Left cardiac atrium (tissue), 4 donors: ENCODE data around the gene RNF182. TPM values are rescaled to one million over a fixed set of nuclear protein-coding genes. Genes with fewer than 3 reads are reported as not detected.
A peak's percentile ranks its signal among the peaks of the same experiment; 100 is the strongest.

Experiments
- ATAC-seq, 2 donors: fragments of 200-7000 bp; cut with Tn5 transposase; one replicate each; pipeline ENCODE4 v1.9.1; 2020; ENCODE audit warnings: mild to moderate bottlenecking in 2 of 2, moderate library complexity in 2 of 2
- DNase-seq: peaks from one replicate; pipeline ENCODE4 v3.0.0-alpha.2; 2020
- intact Hi-C, 2 donors: fragments of 100-400 bp; cut with DNase I; formaldehyde crosslinking; loops; one replicate each; pipeline versions ENCODE4 v1.14.1 to v1.15.1; 2022 to 2023
- total RNA-seq, 2 donors: library from RNA; stranded (reverse); fragmentation: NEBNext Ultra II Directional; extraction: Animal tissue kit (Norgen Biotek cat#: 25700); gene quantifications; one replicate each; pipeline ENCODE4 v1.2.1, GENCODE V29; 2021
- donor health status: DM: no; HTN: yes; CAD: no.
- donor health status: DM: no; HTN: yes; CAD: no; lungs with severe emphysema.
- donor health status: DM: yes; HTN: yes; CAD: no.
- donor health status: Dilated cardiomyopathy.

Gene RNF182
- total RNA-seq, 2 donors from 2014 or later, result 0.21 to 0.81 TPM

DNA sequence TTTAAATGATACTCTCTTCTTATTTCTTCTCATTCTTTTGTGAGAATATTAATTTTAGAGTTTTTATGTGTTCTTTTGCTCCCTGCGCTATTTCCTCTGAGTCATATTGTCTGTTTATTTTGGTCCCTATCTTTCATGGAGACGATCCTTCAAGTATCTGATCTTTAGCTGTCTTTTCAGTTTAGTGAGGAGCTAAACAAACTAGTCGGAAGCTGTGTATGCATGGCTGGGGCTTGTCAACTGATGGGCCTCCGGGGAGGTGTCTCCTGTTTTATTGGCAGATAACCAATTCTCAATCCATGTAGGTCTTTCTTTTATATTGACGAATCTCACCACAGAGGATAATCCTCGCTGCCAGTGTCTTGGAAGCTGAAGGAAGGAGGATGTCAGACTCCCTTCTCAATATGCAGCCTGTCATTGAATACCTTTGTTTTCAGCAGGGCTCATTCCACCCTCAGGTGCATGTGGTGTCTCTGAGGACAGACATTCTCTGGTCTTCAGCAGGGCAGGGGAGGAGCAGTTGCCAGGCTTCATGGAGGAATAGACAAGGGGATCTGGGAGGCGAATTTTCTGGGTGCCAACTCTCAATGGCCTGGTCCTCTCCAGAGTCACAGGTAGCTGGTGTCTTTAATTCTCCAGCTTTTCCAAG lies 64.9 kb downstream of the RNF182 start:
- no peak for ATAC-seq
- DNase-seq, result no peak
- intact Hi-C loops, result no loop called here

DNA sequence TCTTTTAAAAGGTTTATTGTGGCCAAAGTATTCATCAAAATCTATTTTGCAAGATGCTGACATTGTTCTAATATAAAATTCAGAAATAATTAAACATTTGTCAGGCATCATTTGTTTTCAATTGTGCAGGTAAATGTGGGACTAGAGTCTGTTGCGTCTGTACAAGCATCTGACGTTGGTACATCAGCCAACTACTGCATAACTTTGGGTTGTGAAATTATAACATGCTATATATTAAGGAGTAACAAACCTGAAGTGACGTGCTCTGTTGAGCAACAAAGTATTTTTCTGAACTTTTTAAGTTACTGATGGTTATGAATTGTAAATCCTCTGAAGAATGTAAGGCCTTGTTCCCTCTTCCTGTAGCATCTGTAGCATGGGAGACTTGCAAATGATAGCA lies 66.0 kb downstream of the RNF182 start:
- no peak for ATAC-seq
- intact Hi-C loops, result no loop called here

DNA sequence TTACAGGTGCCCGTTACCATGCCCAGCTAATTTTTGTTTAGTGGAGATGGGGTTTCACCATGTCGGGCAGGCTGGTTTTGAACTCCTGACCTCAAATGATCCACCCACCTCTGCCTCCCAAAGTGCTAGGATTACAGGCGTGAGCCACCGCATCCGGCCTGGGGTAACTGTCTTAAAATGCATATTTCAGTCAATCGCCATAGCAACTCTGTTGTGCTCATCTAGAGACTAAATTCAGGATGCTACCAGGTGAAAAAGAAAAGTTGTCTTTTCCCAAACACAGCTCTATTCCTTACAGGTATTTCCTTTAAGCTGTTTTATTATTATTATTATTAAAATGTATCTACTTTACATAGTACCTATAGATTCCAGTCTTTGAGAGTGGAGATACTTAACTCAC lies 66.6 kb downstream of the RNF182 start:
- no peak for ATAC-seq
- no peak for DNase-seq
- intact Hi-C loops, result no loop called here

More for the DNA sequence above, 66.0 kb downstream of the RNF182 start:
- no peak for DNase-seq

GRCh38 chr6:13992417-13993055 lies 67.8 kb downstream of the RNF182 start:
- intact Hi-C loops, result no loop called here
- DNase-seq (no peak), ATAC-seq (no peak)

GRCh38 chr6:13993416-13993815 lies 68.7 kb downstream of the RNF182 start:
- intact Hi-C loops, result no loop called here
- ATAC-seq (no peak), DNase-seq (no peak)

GRCh38 chr6:13998356-13998755 lies 73.6 kb downstream of the RNF182 start:
- intact Hi-C loops, result no loop called here
- DNase-seq, result no peak
- ATAC-seq, result no peak

GRCh38 chr6:14000901-14001300 lies 76.1 kb downstream of the RNF182 start:
- no peak for ATAC-seq
- intact Hi-C loops, result no loop called here
- no peak for DNase-seq

- ATAC-seq (peak in 1 of 2 donors; percentile 51), DNase-seq (no peak)
- intact Hi-C loops, result no loop called here
Measured at GRCh38 chr6:14001329-14002012, 76.7 kb downstream of the RNF182 start.

- ATAC-seq, result no peak
- DNase-seq, result no peak
- intact Hi-C loops, result no loop called here
Measured at GRCh38 chr6:14002176-14002947, 77.6 kb downstream of the RNF182 start.

GRCh38 chr6:14004258-14004657 lies 79.5 kb downstream of the RNF182 start:
- ATAC-seq, result no peak
- no peak for DNase-seq
- intact Hi-C loops, result no loop called here

- ATAC-seq (no peak), DNase-seq (no peak)
- intact Hi-C loops, result no loop called here
Measured at GRCh38 chr6:14008809-14009208, 84.1 kb downstream of the RNF182 start.

- intact Hi-C loops, result no loop called here
- no peak for ATAC-seq
- no peak for DNase-seq
Measured at GRCh38 chr6:14009431-14009830, 84.7 kb downstream of the RNF182 start.

- ATAC-seq, result no peak
- no peak for DNase-seq
- intact Hi-C loops, result no loop called here
Measured at GRCh38 chr6:14010275-14010674, 85.5 kb downstream of the RNF182 start.

- intact Hi-C loops, result no loop called here
- no peak for ATAC-seq
- no peak for DNase-seq
Measured at GRCh38 chr6:14012313-14013030, 87.7 kb downstream of the RNF182 start.

DNA sequence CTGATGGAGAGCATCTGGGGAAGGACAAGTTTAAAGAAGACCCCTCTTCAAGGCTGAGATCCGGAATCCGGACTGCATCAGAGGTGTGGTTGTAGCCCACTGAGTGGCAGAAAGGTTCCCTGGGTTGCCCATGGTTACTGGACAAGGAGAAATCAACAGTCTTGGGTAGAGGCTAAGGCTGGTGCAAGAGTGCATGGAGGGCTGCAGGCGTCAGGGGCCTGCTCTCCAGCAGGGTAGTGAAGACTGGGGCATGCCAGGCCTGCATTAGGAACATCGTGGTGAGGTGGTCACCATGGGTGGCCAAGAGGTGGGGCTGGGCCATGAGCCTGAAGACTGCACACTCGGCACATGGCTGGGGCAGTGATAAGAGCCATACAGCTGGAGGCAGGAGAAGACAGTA lies 91.2 kb downstream of the RNF182 start:
- ATAC-seq (no peak), DNase-seq (no peak)
- intact Hi-C loops, result no loop called here

GRCh38 chr6:14016432-14016831 lies 91.7 kb downstream of the RNF182 start:
- intact Hi-C loops, result no loop called here
- ATAC-seq (no peak), DNase-seq (no peak)

GRCh38 chr6:14016935-14017625 lies 92.3 kb downstream of the RNF182 start:
- no peak for ATAC-seq
- intact Hi-C loops, result no loop called here
- DNase-seq, result no peak

DNA sequence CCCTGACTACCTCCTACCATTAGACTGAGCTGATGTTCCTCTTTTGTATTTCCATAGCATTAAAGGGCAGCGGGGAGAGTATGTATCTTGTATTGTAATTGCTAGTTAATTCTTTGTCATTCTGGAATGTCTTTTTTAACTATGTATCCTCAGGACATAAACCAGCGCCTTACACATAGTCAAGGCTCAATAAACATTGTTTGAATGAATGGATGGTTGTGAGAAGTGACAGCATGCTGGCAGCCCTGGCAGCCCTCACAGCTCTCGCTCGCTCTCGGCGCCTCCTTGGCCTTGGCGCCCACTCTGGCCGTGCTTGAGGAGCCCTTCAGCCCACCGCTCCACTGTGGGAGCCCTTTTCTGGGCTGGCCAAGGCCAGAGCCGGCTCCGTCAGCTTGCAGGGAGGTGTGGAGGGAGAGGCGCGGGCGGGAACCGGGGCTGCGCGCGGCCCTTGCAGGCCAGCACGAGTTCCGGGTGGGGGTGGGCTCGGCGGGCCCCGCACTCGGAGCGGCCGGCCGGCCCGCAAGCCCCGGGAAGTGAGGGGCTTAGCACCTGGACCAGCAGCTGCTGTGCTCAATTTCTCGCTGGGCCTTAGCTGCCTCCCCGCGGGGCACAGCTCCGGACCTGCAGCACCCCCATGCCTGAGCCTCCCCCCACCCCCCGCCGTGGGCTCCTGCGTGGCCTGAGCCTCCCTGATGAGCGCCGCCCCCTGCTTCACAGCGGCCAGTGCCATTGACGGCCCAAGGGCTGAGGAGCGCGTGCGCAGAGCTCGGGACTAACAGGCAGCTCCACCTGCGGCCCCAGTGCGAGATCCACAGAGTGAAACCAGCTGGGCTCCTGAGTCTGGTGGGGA lies 93.1 kb downstream of the RNF182 start:
- ATAC-seq (no peak), DNase-seq (no peak)
- intact Hi-C loops, result no loop called here
